Activated naive CD4-positive, alpha-beta T cell treated with anti-CD3 and anti-CD28 coated beads for 36 hours (primary cell): ENCODE data around the gene CISTR. TPM values are rescaled to one million over a fixed set of nuclear protein-coding genes. Genes with fewer than 3 reads are reported as not detected.
"Not testable (repeated sequence)": the region's sequence is repeated elsewhere in the genome, so short reads cannot be mapped to it uniquely, and the experiment has no call there.

ENCODE experiments used
- CTCF ChIA-PET: fragments of 350-600 bp; sonication (Branson Sonifier 250); formaldehyde crosslinking; loops from one replicate; lab custom pipeline; 2021; ENCODE audit warnings: antibody characterized with exemption; lab: Charles Lee
- DNase-seq: peaks from one replicate; pipeline ENCODE4 v3.0.0-alpha.2; 2020
- H3K27ac Mint-ChIP-seq: one replicate; pipeline ENCODE4 v1.8.0; 2021; ENCODE audit warnings: mild to moderate bottlenecking, mixed read lengths
- H3K27me3 Mint-ChIP-seq: one replicate; pipeline ENCODE4 v1.8.0; 2021; ENCODE audit warnings: low read depth, mixed read lengths
- H3K36me3 Mint-ChIP-seq: one replicate; pipeline ENCODE4 v1.8.0; 2021; ENCODE audit warnings: low read depth, mixed read lengths
- H3K4me1 Mint-ChIP-seq: one replicate; pipeline ENCODE4 v1.8.0; 2021; ENCODE audit warnings: low read depth, mixed read lengths
- H3K4me3 Mint-ChIP-seq: one replicate; pipeline ENCODE4 v1.8.0; 2021; ENCODE audit warnings: mild to moderate bottlenecking, moderate library complexity, mixed read lengths
- H3K9me3 Mint-ChIP-seq: one replicate; pipeline ENCODE4 v1.8.0; 2021; ENCODE audit warnings: mixed read lengths
- intact Hi-C: fragments of 100-400 bp; cut with micrococcal nuclease; formaldehyde crosslinking; loops from one replicate; pipeline ENCODE4 v1.15.1; 2023
- total RNA-seq, 2 experiments: library from RNA; stranded (reverse); gene quantifications; one replicate each; pipeline ENCODE4 v1.2.3, GENCODE V29; 2021

The CISTR gene
- total RNA-seq, 2 experiments from 2014 or later: not detected

DNA sequence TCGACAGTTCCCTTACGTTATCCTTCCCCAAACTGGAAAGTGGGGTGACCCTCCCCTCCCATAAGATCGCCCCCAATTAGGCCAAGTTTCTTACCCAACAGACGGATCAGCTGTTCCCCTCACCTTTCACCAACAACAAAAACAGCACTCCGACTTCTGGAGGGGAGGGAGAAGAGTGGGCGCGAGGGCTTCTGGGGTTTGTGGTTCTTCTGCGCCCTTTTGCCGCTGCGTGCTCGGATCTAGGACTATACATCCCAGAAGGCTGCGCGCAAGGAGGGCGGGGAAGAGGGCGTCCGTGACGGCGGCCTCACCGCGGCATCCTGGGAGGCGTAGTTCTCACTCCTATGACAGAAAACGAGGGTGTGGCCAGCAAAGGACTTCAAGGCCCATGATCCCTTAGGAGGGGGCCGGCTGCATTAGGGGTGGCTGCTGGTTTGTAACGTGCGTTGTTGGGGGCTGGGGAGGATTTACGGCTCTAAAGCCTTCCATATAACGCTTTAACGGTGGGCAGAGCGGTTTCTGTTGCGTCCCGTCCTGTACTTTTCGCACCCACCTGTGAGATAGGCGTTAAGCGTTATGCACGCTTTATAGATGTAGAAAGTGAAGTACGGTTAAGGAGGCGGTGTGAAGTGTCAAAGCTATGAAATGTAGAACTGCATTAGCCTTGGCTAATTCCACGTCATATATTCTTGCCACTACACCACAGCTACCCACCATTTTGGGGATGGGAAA lies 24.3 kb downstream of the CISTR start, which contains the start of gene CALCOCO1:
Gene CALCOCO1 (minus strand): TSS at position 143 of the 732 bp plus-strand sequence. CDS start 2,210 bp downstream, outside the sequence.
- peak; percentile 99 for DNase-seq
- Mint-ChIP-seq H3K4me3 (peak within 1 kb of the TSS; percentile 92), H3K36me3 (no peaks in the 10 kb centered on the region), H3K27ac (peak within 1 kb of the TSS; percentile 87), H3K4me1 (peaks cover 16% of the 10 kb centered on the region), H3K27me3 (no peaks in the 10 kb centered on the region), H3K9me3 (no peaks in the 10 kb centered on the region)
- CTCF ChIA-PET: interaction anchor here (1.4 to 13.6 kb wide), 3 partner anchors 18 to 52 kb away, joined by 4 to 231 read pairs (median 9); partner anchors contain the start of gene ATP5MC2
- intact Hi-C loops: loop anchor here (1.0 to 5.0 kb wide), 10 partner anchors 16 to 721 kb away; partner anchors contain the start of genes ATF7, ATP5MC2, COPZ1 and EIF4B

GRCh38 chr12:53726946-53727309 lies 24.9 kb downstream of the CISTR start:
- intact Hi-C loops: loop anchor here (1.0 to 5.0 kb wide), 10 partner anchors 16 to 721 kb away; partner anchors contain the start of genes ATF7, ATP5MC2, COPZ1 and EIF4B
- Mint-ChIP-seq H3K4me3 (peak overlapping the region; percentile 92), H3K9me3 (no peaks in the 10 kb centered on the region), H3K27me3 (no peaks in the 10 kb centered on the region), H3K4me1 (peaks cover 16% of the 10 kb centered on the region), H3K36me3 (no peaks in the 10 kb centered on the region), H3K27ac (peak overlapping the region; percentile 87)
- DNase-seq: no peak
- CTCF ChIA-PET: interaction anchor here (0.7 to 13.6 kb wide), 2 partner anchors 18 to 25 kb away, joined by 4 to 231 read pairs; no protein-coding TSS in a partner anchor

DNA sequence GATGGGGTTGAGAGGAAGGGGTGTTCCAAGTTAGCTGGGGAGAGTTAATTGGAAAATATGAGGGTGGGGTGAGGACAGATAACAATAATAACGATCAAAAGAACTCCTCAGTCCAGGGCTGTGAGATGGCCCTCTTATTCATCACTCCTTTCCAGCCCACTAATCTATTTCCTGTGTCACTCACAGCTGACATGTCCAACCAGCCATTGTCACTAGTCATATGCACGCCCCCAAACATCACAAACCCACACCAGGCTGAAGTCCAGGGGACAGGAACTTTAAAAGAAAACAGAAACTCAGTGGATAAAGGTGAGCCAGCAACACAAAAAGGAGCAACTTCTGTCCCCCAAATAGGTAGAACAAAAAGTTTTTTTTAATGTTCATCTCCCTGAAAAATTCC lies 25.4 kb downstream of the CISTR start:
- peaks cover 16% of the 10 kb centered on the region for H3K4me1 Mint-ChIP-seq
- CTCF ChIA-PET: interaction anchor here (0.7 to 13.6 kb wide), 2 partner anchors 19 to 24 kb away, joined by 4 to 231 read pairs; no protein-coding TSS in a partner anchor
- no peaks in the 10 kb centered on the region for H3K27me3 Mint-ChIP-seq
- H3K36me3 Mint-ChIP-seq: no peaks in the 10 kb centered on the region
- no peak overlapping the region for H3K27ac Mint-ChIP-seq
- peak overlapping the region; percentile 92 for H3K4me3 Mint-ChIP-seq
- H3K9me3 Mint-ChIP-seq: no peaks in the 10 kb centered on the region
- no peak for DNase-seq
- intact Hi-C loops: loop anchor here (2.0 to 5.0 kb wide), 3 partner anchors 429 to 648 kb away; partner anchors contain the start of genes MYG1, PFDN5 and SPRYD3

DNA sequence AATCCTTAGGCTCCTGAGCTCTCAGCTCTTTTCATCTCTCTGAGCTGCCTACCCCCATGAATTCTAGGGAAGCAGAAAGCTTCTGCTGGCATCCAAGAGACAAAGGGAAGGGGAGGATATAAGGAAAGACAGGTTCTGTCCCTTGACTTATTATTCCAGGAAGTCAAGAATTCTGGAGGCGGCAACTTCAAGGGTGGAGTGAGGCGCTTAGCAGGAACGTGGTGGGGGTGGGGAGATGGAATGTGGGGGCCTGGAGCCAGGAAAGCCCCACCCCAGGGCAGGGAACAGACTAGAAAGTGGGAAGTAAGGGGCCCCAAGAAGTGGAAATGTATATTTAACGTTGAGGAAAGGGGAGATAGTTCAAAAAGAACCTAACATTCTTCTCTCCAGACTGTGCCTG lies 26.0 kb downstream of the CISTR start:
- Mint-ChIP-seq H3K4me3 (peak overlapping the region; percentile 92), H3K36me3 (no peaks in the 10 kb centered on the region), H3K27ac (no peak overlapping the region), H3K4me1 (peaks cover 16% of the 10 kb centered on the region), H3K27me3 (no peaks in the 10 kb centered on the region), H3K9me3 (no peaks in the 10 kb centered on the region)
- CTCF ChIA-PET: interaction anchor here (0.9 to 13.6 kb wide), 2 partner anchors 14 to 19 kb away, joined by 3 to 231 read pairs; no protein-coding TSS in a partner anchor
- no peak for DNase-seq
- intact Hi-C loops: loop anchor here (2.0 to 5.0 kb wide), 3 partner anchors 429 to 647 kb away; partner anchors contain the start of genes MYG1, PFDN5 and SPRYD3

GRCh38 chr12:53722450-53723041 lies 29.2 kb downstream of the CISTR start:
- H3K27ac Mint-ChIP-seq: no peak overlapping the region
- no peaks in the 10 kb centered on the region for H3K9me3 Mint-ChIP-seq
- no peaks in the 10 kb centered on the region for H3K27me3 Mint-ChIP-seq
- peaks cover 14% of the 10 kb centered on the region for H3K4me1 Mint-ChIP-seq
- no peak overlapping the region for H3K4me3 Mint-ChIP-seq
- CTCF ChIA-PET: interaction anchor here (1.1 to 4.3 kb wide), 5 partner anchors 8 to 46 kb away, joined by 3 to 26 read pairs (median 3); partner anchors contain the start of gene ATP5MC2
- peaks cover 2% of the 10 kb centered on the region for H3K36me3 Mint-ChIP-seq
- intact Hi-C loops: no loop called here
- DNase-seq: no peak

GRCh38 chr12:53720946-53721345 lies 30.8 kb downstream of the CISTR start:
- Mint-ChIP-seq H3K27me3 (no peaks in the 10 kb centered on the region), H3K27ac (no peak overlapping the region), H3K36me3 (peaks cover 5% of the 10 kb centered on the region), H3K9me3 (no peaks in the 10 kb centered on the region), H3K4me3 (no peak overlapping the region), H3K4me1 (peaks cover 2% of the 10 kb centered on the region)
- CTCF ChIA-PET: interaction anchor here (1.2 to 4.3 kb wide), 2 partner anchors 19 to 26 kb away, joined by 5 to 26 read pairs; no protein-coding TSS in a partner anchor
- intact Hi-C loops: no loop called here
- no peak for DNase-seq

DNA sequence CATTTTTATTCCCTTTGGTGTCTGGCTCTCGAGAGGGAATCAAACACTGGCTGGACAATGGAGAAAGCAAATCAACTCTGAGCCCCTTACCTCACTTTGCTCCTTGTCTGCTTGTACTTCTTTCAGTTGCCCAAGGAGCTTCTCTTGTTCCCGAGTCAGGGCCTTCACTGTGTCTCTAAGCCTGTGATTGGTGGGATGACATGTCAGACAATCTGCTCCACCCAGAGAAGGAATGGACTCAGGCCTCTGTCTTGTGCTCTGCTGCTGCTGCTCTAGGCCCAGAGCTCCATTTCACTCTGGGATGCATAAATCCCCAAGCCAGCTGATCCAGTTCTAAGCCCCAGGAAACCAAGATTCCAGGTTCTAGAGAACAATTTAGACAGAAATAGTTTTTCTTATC lies 32.1 kb downstream of the CISTR start:
- DNase-seq: no peak
- CTCF ChIA-PET: interaction anchor here (0.6 to 1.3 kb wide), 7 partner anchors 11 to 40 kb away, joined by 3 to 6 read pairs (median 3); no protein-coding TSS in a partner anchor
- Mint-ChIP-seq H3K4me1 (no peaks in the 10 kb centered on the region), H3K4me3 (no peak overlapping the region), H3K27me3 (no peaks in the 10 kb centered on the region), H3K36me3 (peaks cover 5% of the 10 kb centered on the region), H3K9me3 (no peaks in the 10 kb centered on the region), H3K27ac (no peak overlapping the region)
- intact Hi-C loops: no loop called here

DNA sequence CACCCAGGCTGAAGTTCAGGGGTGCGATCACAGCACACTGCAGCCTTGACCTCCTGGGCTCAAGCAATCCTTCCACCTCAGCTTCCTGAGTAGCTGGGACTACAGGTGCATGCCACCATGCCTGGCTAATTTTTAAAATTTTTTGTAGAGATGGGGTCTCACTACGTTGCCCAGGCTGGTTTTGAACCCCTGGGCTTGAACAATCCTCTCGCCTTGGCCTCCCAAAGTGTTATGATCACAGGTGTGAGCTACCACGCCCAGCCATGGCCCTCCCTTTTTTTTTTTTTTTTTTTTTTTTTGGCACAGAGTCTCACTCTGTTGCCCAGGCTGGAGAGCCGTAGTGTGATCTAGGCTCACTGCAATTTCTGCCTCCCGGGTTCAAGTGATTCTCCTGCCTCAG lies 33.2 kb downstream of the CISTR start:
- H3K4me1 Mint-ChIP-seq, intact Hi-C loops, H3K36me3 Mint-ChIP-seq, H3K4me3 Mint-ChIP-seq, H3K9me3 Mint-ChIP-seq, H3K27ac Mint-ChIP-seq, DNase-seq, H3K27me3 Mint-ChIP-seq: not testable (repeated sequence)
- CTCF ChIA-PET: interaction anchor here (1.1 to 1.3 kb wide), 4 partner anchors 12 to 27 kb away, joined by 3 to 6 read pairs (median 3); no protein-coding TSS in a partner anchor

GRCh38 chr12:53717319-53717718 lies 34.5 kb downstream of the CISTR start:
- CTCF ChIA-PET: interaction anchor here (1.0 to 4.5 kb wide), 3 partner anchors 15 to 29 kb away, joined by 3 to 40 read pairs (median 4); no protein-coding TSS in a partner anchor
- Mint-ChIP-seq H3K4me1 (no peaks in the 10 kb centered on the region), H3K27me3 (no peaks in the 10 kb centered on the region), H3K4me3 (no peak overlapping the region), H3K36me3 (peaks cover 5% of the 10 kb centered on the region), H3K9me3 (no peaks in the 10 kb centered on the region), H3K27ac (no peak overlapping the region)
- intact Hi-C loops: no loop called here
- no peak for DNase-seq

DNA sequence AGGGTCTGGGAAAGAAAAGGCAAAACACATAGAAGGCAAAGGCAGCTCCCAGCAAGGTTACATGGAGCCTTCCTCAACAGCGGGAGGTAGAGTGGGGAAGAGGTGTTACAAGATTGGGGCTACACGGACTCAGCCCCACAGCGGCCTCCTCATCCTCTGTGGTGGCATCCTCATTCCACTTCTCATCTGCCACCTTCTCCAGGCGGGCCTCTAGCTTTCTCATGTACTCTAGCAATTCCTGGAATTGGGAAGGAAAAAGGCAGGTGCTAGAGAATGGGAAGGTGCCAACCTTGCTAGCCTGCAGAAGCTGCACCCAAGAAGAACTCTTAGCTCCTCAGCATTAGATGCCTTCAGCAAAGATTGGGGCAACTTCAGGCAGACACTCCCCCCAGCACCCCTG lies 37.8 kb downstream of the CISTR start:
- H3K27me3 Mint-ChIP-seq: no peaks in the 10 kb centered on the region
- H3K4me3 Mint-ChIP-seq: no peak overlapping the region
- DNase-seq: no peak
- no peak overlapping the region for H3K27ac Mint-ChIP-seq
- H3K4me1 Mint-ChIP-seq: no peaks in the 10 kb centered on the region
- H3K36me3 Mint-ChIP-seq: peaks cover 3% of the 10 kb centered on the region
- intact Hi-C loops: no loop called here
- CTCF ChIA-PET: interaction anchor here (0.5 to 4.5 kb wide), 5 partner anchors 12 to 273 kb away, joined by 3 to 40 read pairs (median 5); no protein-coding TSS in a partner anchor
- H3K9me3 Mint-ChIP-seq: no peaks in the 10 kb centered on the region

DNA sequence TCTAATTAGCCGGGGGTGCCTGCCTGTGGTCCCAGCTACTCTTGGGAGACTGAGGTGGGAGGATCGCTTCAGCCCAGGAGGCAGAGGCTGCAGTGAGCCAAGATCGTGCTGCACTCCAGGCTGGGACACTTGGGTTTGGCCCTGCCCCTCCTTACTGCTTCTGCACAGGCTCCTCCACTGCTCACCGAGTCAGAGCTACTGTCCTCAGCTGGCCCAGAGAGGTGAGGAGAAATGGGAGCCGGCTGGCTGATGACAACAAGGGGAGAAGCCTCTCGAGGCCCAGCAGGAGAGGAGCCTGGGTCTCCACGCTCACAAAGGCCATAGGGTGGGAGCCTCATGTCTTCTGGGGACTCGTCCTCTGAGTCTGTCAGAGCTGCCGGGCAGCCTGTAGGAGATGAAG lies 38.3 kb downstream of the CISTR start:
- intact Hi-C loops: no loop called here
- H3K9me3 Mint-ChIP-seq: no peaks in the 10 kb centered on the region
- no peak overlapping the region for H3K4me3 Mint-ChIP-seq
- no peak overlapping the region for H3K27ac Mint-ChIP-seq
- H3K4me1 Mint-ChIP-seq: no peaks in the 10 kb centered on the region
- DNase-seq: no peak
- peaks cover 3% of the 10 kb centered on the region for H3K36me3 Mint-ChIP-seq
- CTCF ChIA-PET: interaction anchor here (0.5 to 4.5 kb wide), 5 partner anchors 12 to 273 kb away, joined by 3 to 40 read pairs (median 5); no protein-coding TSS in a partner anchor
- H3K27me3 Mint-ChIP-seq: no peaks in the 10 kb centered on the region
